GM23338 (cell line): ENCODE measurements around the gene VNN1. TPM values are rescaled to one million over a fixed set of nuclear protein-coding genes. Genes with fewer than 3 reads are reported as not detected.

Experiments used
- ATAC-seq: fragments of 200-7000 bp; cut with Tn5 transposase; 3 replicates; pipeline ENCODE4 v1.9.1; 2020
- DNase-seq: peaks from one replicate; pipeline ENCODE4 v3.0.0-alpha.2; 2015; ENCODE audit warnings: low spot score
- H2AFZ ChIP-seq: fragments of 200-600 bp; sonication (generic); 2 replicates; pipeline ENCODE4 v1.8.0; 2016; ENCODE audit warnings: antibody characterized with exemption, mild to moderate bottlenecking, moderate library complexity
- H3F3A ChIP-seq: fragments of 200-600 bp; sonication (generic); replicated peaks from 2 replicates; pipeline ENCODE4 v1.8.0; 2017; ENCODE audit warnings: antibody characterized with exemption, mixed run types, low read depth
- H3K27ac ChIP-seq: fragments of 200-600 bp; sonication (generic); 2 replicates; pipeline ENCODE4 v1.6.1; 2016; ENCODE audit warnings: low read depth
- H3K27me3 ChIP-seq: fragments of 200-600 bp; sonication (generic); 2 replicates; pipeline ENCODE4 v1.8.0; 2016; ENCODE audit warnings: mild to moderate bottlenecking, mixed run types, moderate library complexity; ENCODE audit not compliant: insufficient read depth
- H3K36me3 ChIP-seq: fragments of 200-600 bp; sonication (generic); 2 replicates; pipeline ENCODE4 v1.8.0; 2016; ENCODE audit warnings: mild to moderate bottlenecking; ENCODE audit not compliant: insufficient read depth
- H3K4me1 ChIP-seq: fragments of 200-600 bp; sonication (generic); 2 replicates; pipeline ENCODE4 v1.8.0; 2016; ENCODE audit warnings: mild to moderate bottlenecking, moderate library complexity; ENCODE audit not compliant: insufficient read depth
- H3K4me2 ChIP-seq: fragments of 200-600 bp; sonication (generic); 2 replicates; pipeline ENCODE4 v1.7.1; 2017; ENCODE audit warnings: mixed run types
- H3K4me3 ChIP-seq: fragments of 200-600 bp; sonication (generic); 2 replicates; pipeline ENCODE4 v1.6.1; 2016; ENCODE audit warnings: mixed run types
- H3K79me2 ChIP-seq: fragments of 200-600 bp; sonication (generic); replicated peaks from 2 replicates; pipeline ENCODE4 v1.8.0; 2017; ENCODE audit warnings: mild to moderate bottlenecking; ENCODE audit not compliant: insufficient read depth
- H3K9me2 ChIP-seq: fragments of 200-600 bp; sonication (generic); 2 replicates; pipeline ENCODE4 v1.8.0; 2017; ENCODE audit not compliant: insufficient read depth
- H4K20me1 ChIP-seq: fragments of 200-600 bp; sonication (generic); replicated peaks from 2 replicates; pipeline ENCODE4 v1.8.0; 2017; ENCODE audit warnings: mild to moderate bottlenecking; ENCODE audit not compliant: insufficient read depth
- H3K27ac Mint-ChIP-seq: 2 replicates; pipeline ENCODE4 v1.8.0; 2020; ENCODE audit warnings: inconsistent platforms, mild to moderate bottlenecking, moderate library complexity, mixed read lengths
- H3K27me3 Mint-ChIP-seq: 3 replicates; pipeline ENCODE4 v1.8.0; 2022; ENCODE audit warnings: low read depth, mild to moderate bottlenecking, moderate library complexity, mixed read lengths, inconsistent platforms; ENCODE audit not compliant: insufficient read depth, poor library complexity
- H3K36me3 Mint-ChIP-seq: 3 replicates; pipeline ENCODE4 v1.8.0; 2021; ENCODE audit warnings: low read depth, mild to moderate bottlenecking, inconsistent platforms, moderate library complexity, mixed read lengths
- H3K4me1 Mint-ChIP-seq: 3 replicates; pipeline ENCODE4 v1.8.0; 2020; ENCODE audit warnings: mild to moderate bottlenecking, inconsistent platforms, mixed read lengths
- H3K4me3 Mint-ChIP-seq: 3 replicates; pipeline ENCODE4 v1.8.0; 2021; ENCODE audit warnings: moderate library complexity, mild to moderate bottlenecking, inconsistent platforms, mixed read lengths
- H3K9me3 Mint-ChIP-seq: 3 replicates; pipeline ENCODE4 v1.8.0; 2020; ENCODE audit warnings: moderate library complexity, mild to moderate bottlenecking, inconsistent platforms, mixed read lengths
- CREB1 ChIP-seq: fragments of 250-450 bp; sonication (Bioruptor Pico); IDR thresholded peaks from 2 replicates; pipeline ENCODE4 v1.5.0; 2020; ENCODE audit warnings: low read depth, mild to moderate bottlenecking, moderate library complexity
- CTCF ChIP-seq, 2 experiments: fragments of 200-600 bp in 1 of 2; sonication (generic) in 1 of 2; conservative IDR thresholded peaks; 2 replicates each; pipeline versions ENCODE4 v1.5.1 to v1.6.1; 2016 to 2017; ENCODE audit warnings: antibody characterized with exemption in 2 of 2, low read depth in 2 of 2, mild to moderate bottlenecking in 2 of 2, moderate library complexity in 1 of 2
- ETS1 ChIP-seq: IDR thresholded peaks from 2 replicates; pipeline ENCODE4 v1.6.1; 2016; ENCODE audit warnings: antibody characterized with exemption
- EZH2 ChIP-seq: fragments of 200-600 bp; sonication (generic); IDR thresholded peaks from one replicate; pipeline ENCODE4 v1.8.0; 2017; ENCODE audit warnings: antibody characterized with exemption, mild to moderate bottlenecking, low read depth; ENCODE audit not compliant: unreplicated experiment
- EZH2phosphoT487 ChIP-seq: fragments of 200-600 bp; sonication (generic); IDR thresholded peaks from one replicate; pipeline ENCODE4 v1.8.1; 2018; ENCODE audit warnings: antibody characterized with exemption; ENCODE audit not compliant: unreplicated experiment
- JUNB ChIP-seq: IDR thresholded peaks from one replicate; pipeline ENCODE4 v1.6.1; 2016; ENCODE audit warnings: antibody characterized with exemption; ENCODE audit not compliant: unreplicated experiment
- NANOG ChIP-seq: IDR thresholded peaks from 2 replicates; pipeline ENCODE4 v1.6.1; 2016; ENCODE audit warnings: antibody characterized with exemption, borderline replicate concordance
- POLR2AphosphoS5 ChIP-seq: IDR thresholded peaks from 2 replicates; pipeline ENCODE4 v1.6.1; 2016; ENCODE audit warnings: antibody characterized with exemption, low read depth
- REST ChIP-seq: IDR thresholded peaks from one replicate; pipeline ENCODE4 v1.6.1; 2018; ENCODE audit warnings: antibody characterized with exemption; ENCODE audit not compliant: unreplicated experiment
- STAT1 ChIP-seq: IDR thresholded peaks from one replicate; pipeline ENCODE4 v1.6.1; 2016; ENCODE audit warnings: antibody characterized with exemption; ENCODE audit not compliant: unreplicated experiment
- ZNF114 ChIP-seq: fragments of 250-450 bp; sonication (Bioruptor Pico); IDR thresholded peaks from 2 replicates; pipeline ENCODE4 v1.5.0; 2020; ENCODE audit warnings: mild to moderate bottlenecking, moderate library complexity
- ZNF331 ChIP-seq: fragments of 250-450 bp; sonication (Bioruptor Pico); IDR thresholded peaks from 2 replicates; pipeline ENCODE4 v1.5.0; 2020; ENCODE audit warnings: low read depth, mild to moderate bottlenecking, moderate library complexity
- ZNF462 ChIP-seq: fragments of 250-450 bp; sonication (Bioruptor Pico); IDR thresholded peaks from 2 replicates; pipeline ENCODE4 v1.5.0; 2020; ENCODE audit warnings: mild to moderate bottlenecking, moderate library complexity
- polyA plus RNA-seq: library from polyadenylated mRNA; unstranded; fragments of >200 nt; fragmentation: Nextera tagmentation; extraction: Ambion mirVana; gene quantifications from 2 replicates; pipeline ENCODE4 v1.2.1, GENCODE V29; 2016
- total RNA-seq: library from RNA; depleted of rRNA; stranded (reverse); fragments of >200 nt; shearing (Covaris generic); gene quantifications from 2 replicates; pipeline ENCODE4 v1.2.3, GENCODE V29; 2014

Gene VNN1
- total and polyA plus RNA-seq, 2 experiments from 2014 or later: not detected

- no peak for ATAC-seq
- DNase-seq: no peak
- H3K27ac ChIP-seq: no peak overlapping the region
These were observed 16.7 kb upstream of the VNN1 start for GRCh38 chr6:132730560-132730959.

More at GRCh38 chr6:132730560-132730959, 16.7 kb upstream of the VNN1 start:
- Mint-ChIP-seq H3K4me1 (no peaks in the 10 kb centered on the region), H3K27ac (no peak overlapping the region), H3K4me3 (no peak overlapping the region), H3K9me3 (no peaks in the 10 kb centered on the region), H3K27me3 (no peaks in the 10 kb centered on the region), H3K36me3 (no peaks in the 10 kb centered on the region)
- H3K27me3 ChIP-seq: no peaks in the 10 kb centered on the region
- no peaks in the 10 kb centered on the region for H3K4me1 ChIP-seq
- TF ChIP-seq REST (no peak), EZH2phosphoT487 (no peak), NANOG (no peak), CREB1 (CRISPR knock-in tag) (no peak), ETS1 (no peak), CTCF (conservative IDR thresholded peaks at IDR 0.05; ENCODE audit: low read depth in 2 of 2) (no peak), ZNF114 (CRISPR knock-in tag) (no peak), EZH2 (no peak), POLR2AphosphoS5 (no peak), ZNF462 (CRISPR knock-in tag) (no peak), ZNF331 (CRISPR knock-in tag) (no peak), JUNB (no peak), STAT1 (no peak)
- no peaks in the 10 kb centered on the region for H4K20me1 ChIP-seq
- no peak overlapping the region for H3K4me3 ChIP-seq
- H2AFZ ChIP-seq: no peak overlapping the region
- no peaks in the 10 kb centered on the region for H3F3A ChIP-seq
- H3K4me2 ChIP-seq: no peak overlapping the region
- H3K9me2 ChIP-seq: no peaks in the 10 kb centered on the region
- no peaks in the 10 kb centered on the region for H3K36me3 ChIP-seq
- H3K79me2 ChIP-seq: no peaks in the 10 kb centered on the region
